Heart right ventricle (tissue), 16 donors: Measurements from ENCODE around the gene PTDSS2. TPM values are rescaled to one million over a fixed set of nuclear protein-coding genes. Genes with fewer than 3 reads are reported as not detected.
A peak's percentile ranks its signal among the peaks of the same experiment; 100 is the strongest.
"Not testable (repeated sequence)": the region's sequence is repeated elsewhere in the genome, so short reads cannot be mapped to it uniquely, and the experiment has no call there.

Source experiments
- ATAC-seq, 8 donors: fragments of 200-7000 bp; cut with Tn5 transposase; one replicate each; pipeline ENCODE4 v1.9.1; 2020; ENCODE audit warnings: mild to moderate bottlenecking in 8 of 8, moderate library complexity in 8 of 8, moderate number of reproducible peaks in 1 of 8
- DNase-seq, 2 donors: peaks; one replicate each; pipeline ENCODE4 v3.0.0-alpha.2; 2020
- H3K27ac ChIP-seq, 10 donors: fragments of 200-600 bp; sonication (generic) in 2 of 10; one replicate each; pipeline versions ENCODE4 v1.5.0 to v1.8.0; 2020 to 2022; ENCODE audit warnings: mild to moderate bottlenecking in 3 of 10
- H3K27me3 ChIP-seq, 7 donors: fragments of 200-600 bp; one replicate each; pipeline ENCODE4 v1.8.0; 2021 to 2022; ENCODE audit warnings: mild to moderate bottlenecking in 2 of 7
- H3K36me3 ChIP-seq, 9 donors: fragments of 200-600 bp; sonication (generic) in 1 of 9; one replicate each; pipeline versions ENCODE4 v1.5.0 to v1.8.0; 2020 to 2022; ENCODE audit warnings: mild to moderate bottlenecking in 2 of 9
- H3K4me1 ChIP-seq, 9 donors: fragments of 200-600 bp; sonication (generic) in 1 of 9; one replicate each; pipeline versions ENCODE4 v1.5.0 to v1.8.0; 2020 to 2022; ENCODE audit warnings: mild to moderate bottlenecking in 4 of 9
- H3K4me3 ChIP-seq, 10 donors: fragments of 200-600 bp; sonication (generic) in 2 of 10; one replicate each; pipeline versions ENCODE4 v1.5.0 to v1.8.0; 2020 to 2022; ENCODE audit warnings: mild to moderate bottlenecking in 7 of 10, moderate library complexity in 2 of 10
- H3K9me3 ChIP-seq, 11 donors: fragments of 200-600 bp in 10 of 11; sonication (generic) in 2 of 11; one replicate each; pipeline versions ENCODE4 v1.5.0 to v1.8.0; 2013 to 2022; ENCODE audit warnings: mild to moderate bottlenecking in 2 of 11, control low read depth in 1 of 11, moderate library complexity in 1 of 11
- CTCF ChIP-seq, 9 donors: fragments of 200-600 bp; sonication (generic) in 2 of 9; IDR thresholded peaks; one replicate each; pipeline versions ENCODE4 v1.5.0 to v1.8.0; 2021 to 2022; ENCODE audit warnings: antibody characterized with exemption in 9 of 9, mild to moderate bottlenecking in 5 of 9, moderate library complexity in 1 of 9
- WGBS, 2 donors: extraction: QIAGEN DNeasy Blood & Tissue Kit; methylation state at CpG; one replicate each; pipeline ENCODE4 v1.1.7; 2013; ENCODE audit warnings: inconsistent platforms in 1 of 2; 5-methylcytosine and 5-hydroxymethylcytosine counted together
- intact Hi-C, 10 donors: fragments of 100-400 bp; cut with DNase I; formaldehyde crosslinking; loops; one replicate each; pipeline versions ENCODE4 v1.11.1 to v1.14.2; 2022
- long read RNA-seq, 3 donors: library from polyadenylated mRNA; unstranded; transcript quantifications; one replicate each; pipeline ENCODE4 v2.0.0, GENCODE V29; 2020 to 2021
- polyA plus RNA-seq, 2 donors: library from polyadenylated mRNA; stranded (reverse); fragments of 200-250 nt; gene quantifications; one replicate each; pipeline ENCODE4 v1.2.3, GENCODE V29; 2013
- total RNA-seq, 10 donors: library from RNA; stranded (reverse); fragmentation: NEBNext Ultra II Directional in 3 of 10; extraction: Animal tissue kit (Norgen Biotek cat#: 25700) in 3 of 10; gene quantifications; one replicate each; pipeline versions ENCODE4 v1.2.1 to v1.2.4, GENCODE V29; 2021 to 2023
- donor health status: Arrhythmogenic right ventricular cardiomyopathy.
- donor health status: ischemic (EF 13 %, LVEDD 7.1; RV severe dilation, severe dysfunction).
- donor health status: healthy with polysubstance abuse.
- donor health status: DM: no; HTN: yes; CAD: no.
- donor health status: DM: no; HTN: no; CAD: no.
- donor health status: ischemic (EF 25% LVEDD 6.9; RV normal size, moderate dysfunction).
- donor health status: ischemic (EF 25% LVEDD 5.7; RV mildly dilated, moderate dysfunction).
- donor health status: healthy.
- donor health status: DM: yes; HTN: yes; CAD: no.
- donor health status: Ischemic cardiomyopathy.
- donor health status: ischemic (EF 35%, LVEDD 5.7; RV mildly dilated, moderate dysfunction).
- donor health status: nonischemic (EF 11% LVEDD 7.7; RV severe dilation, severe dysfunction).
- donor health status: DM: yes; HTN: yes; CAD: no.
- donor health status: PGD.
- donor health status: ischemic (EF 29% LVEDD 5.4; RV normal size, mild dysfunction).
- donor health status: nonischemic (EF 23%, LVEDD 6.1; RV moderate dilation, normal function).

Gene PTDSS2
- 10 to 100 TPM; 16.7 to 37.9 (median 24.8) TPM for total RNA-seq
- polyA plus RNA-seq = 10 to 100 TPM; 31.4 to 55.5 TPM
- long read RNA-seq, donor 1, transcript PTDSS2-201 (12 exons, 2,445 nt) = major isoform, 62 of 105 reads
- long read RNA-seq, donor 1, partial matches to known transcripts = 16 of 105 reads
- long read RNA-seq, donor 1, other reads (novel, unspliced or antisense) = 24 of 105 reads
- long read RNA-seq, donor 2, transcript PTDSS2-201 (12 exons, 2,445 nt) = major isoform, 46 of 83 reads
- long read RNA-seq, donor 2, partial matches to known transcripts = 12 of 83 reads
- long read RNA-seq, donor 2, other reads (novel, unspliced or antisense) = 25 of 83 reads
- long read RNA-seq, donor 3, partial matches to known transcripts = 12 of 28 reads
- long read RNA-seq, donor 3, other reads (novel, unspliced or antisense) = 7 of 28 reads

GRCh38 chr11:449889-450808, at the start of gene PTDSS2:
PTDSS2 (plus strand) TSS chr11:450279; CDS start chr11:450456, 177 bp downstream.
- Histone ChIP-seq H3K36me3 (peaks cover 0 to 28% (median 3%) of the 10 kb centered on the region in 9 donors), H3K4me1 (peaks cover 17 to 45% (median 32%) of the 10 kb centered on the region in 9 donors), H3K9me3 (no peaks in the 10 kb centered on the region), H3K4me3 (peak within 1 kb of the TSS; percentile 72 to 100 (median 96)), H3K27me3 (no peaks in the 10 kb centered on the region), H3K27ac (peak within 1 kb of the TSS; percentile 85 to 96 (median 90))
- DNase-seq (peak; percentile 95 to 97), ATAC-seq (peak; percentile 90 to 94 (median 92))
- WGBS, 2 donors = 0 to 1% methylated on average over 108 of the region's 108 CpGs
- TF ChIP-seq CTCF (IDR thresholded peaks at IDR 0.05) = peak in 1 of 9 donors; percentile 2
- intact Hi-C loops = loop anchor here in 8 of 10 donors (2.0 to 10.0 kb wide), 11 partner anchors 33 to 148 kb away; partner anchors contain the start of genes RNH1 (in 4 of the 8) and B4GALNT4 (in 1 of the 8)

GRCh38 chr11:401196-401595, 48.9 kb upstream of the PTDSS2 start:
- peaks cover 0 to 15% (median 5%) of the 10 kb centered on the region in 7 donors for H3K27me3 ChIP-seq
- not testable (repeated sequence) for ATAC-seq, H3K4me3 ChIP-seq, H3K9me3 ChIP-seq, H3K27ac ChIP-seq, H3K36me3 ChIP-seq, DNase-seq
- H3K4me1 ChIP-seq = peaks cover 5 to 24% (median 11%) of the 10 kb centered on the region in 9 donors
- 99% methylated on average over 34 of the region's 52 CpGs; no CpG with 5 or more reads in 1 of the 2 donors for WGBS, 2 donors
- intact Hi-C loops = loop anchor here in 1 of 10 donors (10.0 kb wide), 1 partner anchor 114 kb away; no protein-coding TSS in a partner anchor

GRCh38 chr11:403021-403760, 46.9 kb upstream of the PTDSS2 start:
- peaks cover 0 to 14% (median 0%) of the 10 kb centered on the region in 7 donors for H3K27me3 ChIP-seq
- no peak overlapping the region for H3K27ac ChIP-seq
- no peaks in the 10 kb centered on the region for H3K36me3 ChIP-seq
- H3K4me1 ChIP-seq = peaks cover 6 to 24% (median 18%) of the 10 kb centered on the region in 9 donors
- ATAC-seq (no peak), DNase-seq (no peak)
- no peak for TF ChIP-seq CTCF (IDR thresholded peaks at IDR 0.05)
- intact Hi-C loops = loop anchor here in 1 of 10 donors (10.0 kb wide), 1 partner anchor 112 kb away; no protein-coding TSS in a partner anchor
- H3K4me3 ChIP-seq = no peak overlapping the region
- WGBS, 2 donors = 47 to 91% methylated on average over 47 to 55 of the region's 55 CpGs
- peaks cover 0 to 5% (median 0%) of the 10 kb centered on the region in 11 donors for H3K9me3 ChIP-seq

GRCh38 chr11:403761-404431, 46.2 kb upstream of the PTDSS2 start:
- DNase-seq = no peak
- 91 to 92% methylated on average over 27 of the region's 27 CpGs for WGBS, 2 donors
- H3K4me1 ChIP-seq = peaks cover 6 to 24% (median 18%) of the 10 kb centered on the region in 9 donors
- H3K9me3 ChIP-seq = peaks cover 0 to 5% (median 0%) of the 10 kb centered on the region in 11 donors
- H3K27me3 ChIP-seq = peaks cover 0 to 11% (median 0%) of the 10 kb centered on the region in 7 donors
- no peak for ATAC-seq
- TF ChIP-seq CTCF (IDR thresholded peaks at IDR 0.05) = no peak
- H3K4me3 ChIP-seq = no peak overlapping the region
- no peaks in the 10 kb centered on the region for H3K36me3 ChIP-seq
- intact Hi-C loops = loop anchor here in 1 of 10 donors (10.0 kb wide), 1 partner anchor 111 kb away; no protein-coding TSS in a partner anchor
- H3K27ac ChIP-seq = no peak overlapping the region
